Measurements from ENCODE around the gene OMP. TPM values are rescaled to one million over a fixed set of nuclear protein-coding genes. Genes with fewer than 3 reads are reported as not detected.

The OMP gene
- total RNA-seq, 1 donor from 2014 or later, result not detected

DNA sequence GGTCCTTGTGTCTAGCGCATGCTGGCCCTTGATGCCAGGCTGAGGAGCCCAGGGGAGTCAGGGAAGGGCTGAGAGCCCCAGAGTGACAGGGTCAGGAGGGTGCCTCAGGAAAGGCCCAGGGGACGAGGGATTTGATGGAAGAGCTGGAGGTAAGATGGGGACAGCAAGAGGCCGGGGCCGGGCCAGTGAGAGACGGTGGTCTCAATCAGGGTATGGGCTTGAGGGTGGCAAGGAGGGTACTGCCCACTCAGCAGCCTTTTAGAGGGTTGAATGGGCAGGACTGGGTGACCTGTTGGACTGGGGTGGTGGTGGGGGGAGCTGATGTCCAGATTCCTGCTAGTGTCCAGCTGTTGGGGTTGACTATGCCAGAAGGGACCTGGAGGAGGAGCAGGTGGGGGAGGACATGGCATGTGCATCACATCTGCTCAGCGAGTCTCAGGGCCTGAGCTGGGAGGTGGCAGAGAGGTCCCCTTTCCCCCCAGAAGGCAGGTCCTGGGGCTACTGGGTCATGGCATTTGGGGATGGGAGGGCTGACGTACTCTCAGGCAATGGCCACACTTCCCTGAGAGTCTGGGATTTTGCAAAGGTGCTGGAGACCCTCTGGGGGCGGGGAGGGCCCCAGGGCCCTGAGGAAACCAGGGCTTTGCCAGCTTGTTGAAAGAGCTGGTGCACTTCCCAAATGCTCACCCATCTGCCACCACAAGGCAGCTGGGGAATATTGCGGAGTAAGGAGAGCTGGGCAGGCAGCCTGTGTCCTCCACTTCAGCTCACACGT, 43.8 kb downstream of the OMP start:
- TF ChIP-seq, protein P1, sequence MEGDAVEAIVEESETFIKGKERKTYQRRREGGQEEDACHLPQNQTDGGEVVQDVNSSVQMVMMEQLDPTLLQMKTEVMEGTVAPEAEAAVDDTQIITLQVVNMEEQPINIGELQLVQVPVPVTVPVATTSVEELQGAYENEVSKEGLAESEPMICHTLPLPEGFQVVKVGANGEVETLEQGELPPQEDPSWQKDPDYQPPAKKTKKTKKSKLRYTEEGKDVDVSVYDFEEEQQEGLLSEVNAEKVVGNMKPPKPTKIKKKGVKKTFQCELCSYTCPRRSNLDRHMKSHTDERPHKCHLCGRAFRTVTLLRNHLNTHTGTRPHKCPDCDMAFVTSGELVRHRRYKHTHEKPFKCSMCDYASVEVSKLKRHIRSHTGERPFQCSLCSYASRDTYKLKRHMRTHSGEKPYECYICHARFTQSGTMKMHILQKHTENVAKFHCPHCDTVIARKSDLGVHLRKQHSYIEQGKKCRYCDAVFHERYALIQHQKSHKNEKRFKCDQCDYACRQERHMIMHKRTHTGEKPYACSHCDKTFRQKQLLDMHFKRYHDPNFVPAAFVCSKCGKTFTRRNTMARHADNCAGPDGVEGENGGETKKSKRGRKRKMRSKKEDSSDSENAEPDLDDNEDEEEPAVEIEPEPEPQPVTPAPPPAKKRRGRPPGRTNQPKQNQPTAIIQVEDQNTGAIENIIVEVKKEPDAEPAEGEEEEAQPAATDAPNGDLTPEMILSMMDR (IDR thresholded peaks at IDR 0.05), result no peak
- H3K4me3 Mint-ChIP-seq (ENCODE audit: unreplicated experiment), result no peak overlapping the region
- H3K27ac Mint-ChIP-seq (ENCODE audit: unreplicated experiment), result no peak overlapping the region
- no peak for DNase-seq (ENCODE audit: extremely low spot score, unreplicated experiment)
- H3K4me1 Mint-ChIP-seq (ENCODE audit: unreplicated experiment), result no peaks in the 10 kb centered on the region
- no peaks in the 10 kb centered on the region for H3K36me3 Mint-ChIP-seq (ENCODE audit: unreplicated experiment)
- peaks cover 14% of the 10 kb centered on the region for H3K27me3 Mint-ChIP-seq (ENCODE audit: unreplicated experiment)
- H3K9me3 Mint-ChIP-seq (ENCODE audit: unreplicated experiment), result no peaks in the 10 kb centered on the region

DNA sequence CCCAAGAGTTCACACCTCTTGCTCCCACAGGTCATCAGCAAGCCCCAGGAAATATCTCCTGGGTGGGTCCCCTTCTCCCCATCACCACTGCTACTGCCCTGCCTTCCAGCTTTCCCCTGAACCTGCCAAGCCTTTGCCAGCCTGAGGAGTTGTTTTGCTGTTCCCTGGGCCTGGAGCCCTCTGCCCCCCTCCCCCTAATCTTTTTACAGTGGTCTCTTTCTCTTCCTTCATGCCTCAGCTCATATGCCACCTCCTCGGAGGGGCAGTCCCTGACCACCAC, 44.3 kb downstream of the OMP start:
- Mint-ChIP-seq H3K4me3 (ENCODE audit: unreplicated experiment) (no peak overlapping the region), H3K9me3 (ENCODE audit: unreplicated experiment) (no peaks in the 10 kb centered on the region), H3K27me3 (ENCODE audit: unreplicated experiment) (peaks cover 14% of the 10 kb centered on the region), H3K27ac (ENCODE audit: unreplicated experiment) (no peak overlapping the region), H3K36me3 (ENCODE audit: unreplicated experiment) (no peaks in the 10 kb centered on the region), H3K4me1 (ENCODE audit: unreplicated experiment) (no peaks in the 10 kb centered on the region)
- no peak for DNase-seq (ENCODE audit: extremely low spot score, unreplicated experiment)
- TF ChIP-seq, protein P1 (IDR thresholded peaks at IDR 0.05), result no peak

DNA sequence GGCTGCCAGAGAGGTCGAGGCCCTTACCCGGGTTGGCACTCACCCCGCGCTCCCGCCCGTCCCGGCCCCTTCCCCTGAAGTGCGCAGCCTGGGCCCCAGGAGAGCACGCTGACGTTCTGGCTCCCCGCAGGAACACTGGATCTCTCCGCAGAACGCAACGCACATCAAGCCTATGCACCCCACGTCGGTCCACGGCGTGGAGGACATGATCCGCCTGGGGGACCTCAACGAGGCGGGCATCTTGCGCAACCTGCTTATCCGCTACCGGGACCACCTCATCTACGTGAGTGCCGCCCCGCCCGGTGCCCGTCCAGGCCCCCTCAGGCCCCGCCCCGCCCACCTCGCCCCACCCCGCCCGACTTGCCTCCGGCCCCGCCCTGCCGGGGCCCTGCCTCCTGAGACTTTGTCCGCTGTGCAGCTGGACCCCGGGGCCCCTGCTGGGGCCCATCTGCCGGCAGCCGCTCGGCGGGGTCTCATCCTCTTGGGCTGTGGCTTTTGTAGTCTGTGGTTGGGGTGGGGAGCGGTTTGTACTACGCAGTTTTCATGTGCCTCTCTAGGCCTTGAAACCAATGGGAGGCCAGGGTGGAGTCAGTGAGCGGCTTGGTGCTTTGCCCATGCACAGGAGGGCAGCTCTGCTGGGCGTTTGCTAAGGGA, 45.2 kb downstream of the OMP start:
- Mint-ChIP-seq H3K27me3 (ENCODE audit: unreplicated experiment) (peaks cover 14% of the 10 kb centered on the region), H3K4me1 (ENCODE audit: unreplicated experiment) (peaks cover under 1% of the 10 kb centered on the region), H3K4me3 (ENCODE audit: unreplicated experiment) (no peak overlapping the region), H3K9me3 (ENCODE audit: unreplicated experiment) (no peaks in the 10 kb centered on the region), H3K27ac (ENCODE audit: unreplicated experiment) (no peak overlapping the region), H3K36me3 (ENCODE audit: unreplicated experiment) (no peaks in the 10 kb centered on the region)
- TF ChIP-seq, protein P1 (IDR thresholded peaks at IDR 0.05), result no peak
- DNase-seq (ENCODE audit: extremely low spot score, unreplicated experiment), result no peak

DNA sequence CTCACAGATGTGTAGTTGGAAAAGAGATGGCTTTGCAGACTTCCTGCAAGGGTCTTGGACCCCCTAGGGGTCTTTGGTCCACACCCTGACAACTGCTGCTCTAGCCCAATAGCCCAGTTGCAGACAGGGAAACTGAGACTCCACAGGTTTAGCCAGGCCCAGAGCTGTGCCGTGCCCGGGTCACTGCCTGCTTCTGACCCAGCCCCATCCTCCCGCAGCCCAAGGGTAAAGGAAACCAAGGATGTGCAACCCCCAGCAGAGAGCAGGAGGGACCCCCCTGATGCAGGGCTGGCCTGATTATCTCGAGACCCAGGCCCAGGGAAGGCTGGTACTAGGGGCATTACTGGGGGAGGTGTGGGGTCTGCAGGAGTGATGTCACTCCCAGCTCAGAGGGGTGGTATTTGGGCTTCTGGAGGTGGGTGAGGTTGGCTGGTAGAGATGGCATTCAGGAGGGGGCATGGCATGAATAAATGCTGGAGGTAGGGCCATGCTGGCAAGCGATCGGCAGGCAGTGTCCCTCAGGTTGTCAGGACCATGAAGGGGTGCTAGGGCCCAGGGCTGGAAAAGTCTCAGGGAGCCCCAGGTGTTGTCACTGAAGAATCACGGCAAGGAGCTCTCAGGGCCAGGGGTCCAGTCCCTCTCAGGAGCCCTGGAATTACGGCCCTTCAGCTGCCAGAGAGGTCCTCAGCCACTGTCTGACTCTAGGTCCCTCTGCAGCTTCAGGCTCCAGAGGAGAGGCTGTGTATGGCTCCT, 46.5 kb downstream of the OMP start:
- no peaks in the 10 kb centered on the region for H3K36me3 Mint-ChIP-seq (ENCODE audit: unreplicated experiment)
- DNase-seq (ENCODE audit: extremely low spot score, unreplicated experiment), result no peak
- no peaks in the 10 kb centered on the region for H3K9me3 Mint-ChIP-seq (ENCODE audit: unreplicated experiment)
- H3K27me3 Mint-ChIP-seq (ENCODE audit: unreplicated experiment), result peaks cover 18% of the 10 kb centered on the region
- H3K27ac Mint-ChIP-seq (ENCODE audit: unreplicated experiment), result no peak overlapping the region
- TF ChIP-seq, protein P1 (IDR thresholded peaks at IDR 0.05), result no peak
- H3K4me1 Mint-ChIP-seq (ENCODE audit: unreplicated experiment), result peaks cover 3% of the 10 kb centered on the region
- H3K4me3 Mint-ChIP-seq (ENCODE audit: unreplicated experiment), result no peak overlapping the region
